ENCODE data around the gene NSMCE1.
"Not testable (repeated sequence)": the region's sequence is repeated elsewhere in the genome, so short reads cannot be mapped to it uniquely, and the experiment has no call there.

Gene NSMCE1

GRCh38 chr16:27269300-27270150 lies 953 bp upstream of the NSMCE1 start:
- DNase-seq: no peak

- DNase-seq: no peak
These were observed 1.4 kb downstream of the NSMCE1 start for GRCh38 chr16:27267037-27267677.

GRCh38 chr16:27265982-27266381 lies 2.6 kb downstream of the NSMCE1 start:
- no peak for DNase-seq

GRCh38 chr16:27264151-27264550 lies 4.4 kb downstream of the NSMCE1 start:
- no peak for DNase-seq

- peak; percentile 0 to 9 for DNase-seq
These were observed 5.6 kb downstream of the NSMCE1 start for GRCh38 chr16:27262904-27263423.

GRCh38 chr16:27259710-27260109 lies 8.9 kb downstream of the NSMCE1 start:
- no peak for DNase-seq

GRCh38 chr16:27258241-27258734 lies 10.3 kb downstream of the NSMCE1 start:
- no peak for DNase-seq

- no peak for DNase-seq
These were observed 11.3 kb downstream of the NSMCE1 start for GRCh38 chr16:27257271-27257670.

GRCh38 chr16:27256861-27257260 lies 11.7 kb downstream of the NSMCE1 start:
- DNase-seq: no peak

GRCh38 chr16:27254262-27254811 lies 14.2 kb downstream of the NSMCE1 start:
- DNase-seq: no peak

- DNase-seq: no peak
These were observed 15.0 kb downstream of the NSMCE1 start for GRCh38 chr16:27253526-27253930.

- no peak for DNase-seq
These were observed 16.4 kb downstream of the NSMCE1 start for GRCh38 chr16:27252206-27252585.

GRCh38 chr16:27251541-27252205 lies 16.9 kb downstream of the NSMCE1 start:
- no peak for DNase-seq

- DNase-seq: not testable (repeated sequence)
These were observed 19.7 kb downstream of the NSMCE1 start for GRCh38 chr16:27248886-27249285.

- DNase-seq: no peak
These were observed 20.5 kb downstream of the NSMCE1 start for GRCh38 chr16:27248036-27248435.

GRCh38 chr16:27247076-27247475 lies 21.5 kb downstream of the NSMCE1 start:
- peak in 1 of 2 experiments; percentile 1 for DNase-seq

- DNase-seq: no peak
These were observed 22.1 kb downstream of the NSMCE1 start for GRCh38 chr16:27246439-27246838.

GRCh38 chr16:27245276-27246172 lies 23.0 kb downstream of the NSMCE1 start:
- DNase-seq: no peak

- no peak for DNase-seq
These were observed 24.2 kb downstream of the NSMCE1 start for GRCh38 chr16:27244363-27244755.

- no peak for DNase-seq
These were observed 24.7 kb downstream of the NSMCE1 start for GRCh38 chr16:27243725-27244362.

GRCh38 chr16:27242868-27243590 lies 25.5 kb downstream of the NSMCE1 start:
- peak; percentile 32 to 43 for DNase-seq
